K562 (cell line): ENCODE measurements around the gene BIRC5. TPM values are rescaled to one million over a fixed set of nuclear protein-coding genes. Genes with fewer than 3 reads are reported as not detected.
A peak's percentile ranks its signal among the peaks of the same experiment; 100 is the strongest.

Experiments
- AFF4 ChIP-seq: sonication (generic); formaldehyde crosslinking; IDR thresholded peaks from 2 replicates; pipeline ENCODE4 v1.8.0; 2023; ENCODE audit warnings: mild to moderate bottlenecking, missing genetic modification reagents
- CEBPB ChIP-seq: fragments of 450-650 bp; IDR thresholded peaks from 2 replicates; pipeline ENCODE4 v1.6.1; 2016; ENCODE audit warnings: missing genetic modification characterization, missing compliant biosample characterization
- CEBPG ChIP-seq, 3 experiments: fragments of 200-800 bp in 1 of 3; sonication (Bioruptor generic) in 1 of 3; sonication (generic) in 1 of 3; formaldehyde crosslinking in 1 of 3; IDR thresholded peaks in 2 of 3; conservative IDR thresholded peaks in 1 of 3; 2 replicates each; pipeline versions ENCODE4 v1.6.1 to v1.8.0; 2016 to 2022; ENCODE audit warnings: missing compliant biosample characterization in 2 of 3, missing genetic modification characterization in 2 of 3, mild to moderate bottlenecking in 1 of 3, missing genetic modification reagents in 1 of 3
- E2F4 ChIP-seq: sonication (generic); formaldehyde crosslinking; IDR thresholded peaks from 2 replicates; pipeline ENCODE4 v1.8.0; 2022; ENCODE audit warnings: mild to moderate bottlenecking, low read depth, missing genetic modification reagents
- ERF ChIP-seq: fragments of 450-650 bp; formaldehyde crosslinking; IDR thresholded peaks from 2 replicates; pipeline ENCODE4 v1.4.0; 2020; ENCODE audit warnings: mild to moderate bottlenecking, mixed read lengths
- ESRRA ChIP-seq: fragments of 450-650 bp; IDR thresholded peaks from 2 replicates; pipeline ENCODE4 v1.6.1; 2014; ENCODE audit warnings: low read depth, mild to moderate bottlenecking, moderate library complexity, borderline replicate concordance
- FOXP1 ChIP-seq: sonication (generic); formaldehyde crosslinking; IDR thresholded peaks from 2 replicates; pipeline ENCODE4 v1.8.0; 2022; ENCODE audit warnings: mild to moderate bottlenecking, missing genetic modification reagents
- MAZ ChIP-seq, 2 experiments: fragments of 450-650 bp in 1 of 2; sonication (generic) in 1 of 2; formaldehyde crosslinking; IDR thresholded peaks in 1 of 2; conservative IDR thresholded peaks in 1 of 2; 2 replicates each; pipeline versions ENCODE4 v1.4.0 to v1.5.0; 2020; ENCODE audit warnings: mild to moderate bottlenecking in 1 of 2, missing genetic modification reagents in 1 of 2
- MITF ChIP-seq: IDR thresholded peaks from 2 replicates; pipeline ENCODE4 v1.6.1; 2014; ENCODE audit warnings: antibody characterized with exemption
- MYC ChIP-seq, 2 experiments: fragments of 250-450 bp in 1 of 2; sonication (Bioruptor Pico) in 1 of 2; IDR thresholded peaks; 2 replicates each; pipeline versions ENCODE4 v1.5.1 to v1.6.1; 2012 to 2021; ENCODE audit warnings: low read depth in 2 of 2, borderline replicate concordance in 1 of 2, improper control_type of control experiment in 1 of 2, low read length in 1 of 2, mild to moderate bottlenecking in 1 of 2, moderate library complexity in 1 of 2
- NBN ChIP-seq: fragments of 450-650 bp; IDR thresholded peaks from 2 replicates; pipeline ENCODE4 v1.6.1; 2016; ENCODE audit warnings: low read depth, mild to moderate bottlenecking
- SMC3 ChIP-seq: conservative IDR thresholded peaks from 2 replicates; pipeline ENCODE4 v1.6.1; 2011; ENCODE audit warnings: low read depth, low read length, improper control_type of control experiment; ENCODE audit not compliant: insufficient read depth
- TAF1 ChIP-seq: IDR thresholded peaks from 2 replicates; pipeline ENCODE4 v1.6.1; 2011; ENCODE audit warnings: mild to moderate bottlenecking, low read length, moderate library complexity; ENCODE audit not compliant: insufficient read depth, control insufficient read depth, severe bottlenecking; ENCODE audit errors: extremely low read depth
- THRA ChIP-seq: fragments of 450-650 bp; IDR thresholded peaks from 2 replicates; pipeline ENCODE4 v1.6.1; 2017; ENCODE audit warnings: mild to moderate bottlenecking, moderate library complexity
- TSC22D4 ChIP-seq: fragments of 450-650 bp; IDR thresholded peaks from 2 replicates; pipeline ENCODE4 v1.6.1; 2016; ENCODE audit warnings: missing genetic modification characterization, missing biosample characterization, control low read depth
- ZBTB12 ChIP-seq: fragments of 250-450 bp; sonication (Bioruptor Pico); IDR thresholded peaks from 2 replicates; pipeline ENCODE4 v1.4.0; 2020
- ZNF668 ChIP-seq: fragments of 250-450 bp; sonication (Bioruptor Pico); IDR thresholded peaks from 2 replicates; pipeline ENCODE4 v1.8.0; 2022; ENCODE audit warnings: mild to moderate bottlenecking, inconsistent platforms
- polyA plus RNA-seq, 8 experiments: library from polyadenylated mRNA; depleted of rRNA in 4 of 8; stranded (reverse) in 5 of 8; unstranded in 3 of 8; fragments of >200 nt; fragmentation: Nextera tagmentation in 2 of 8; fragmentation: Illumina TruSeq in 1 of 8; extraction: Ambion mirVana in 2 of 8; extraction: Trizol in 1 of 8; gene quantifications; 2 replicates each; pipeline versions ENCODE4 v1.2.1 to v1.2.3, GENCODE V29; 2011 to 2014; ENCODE audit warnings: inconsistent platforms in 1 of 8, missing spikeins in 1 of 8
- total RNA-seq, 7 experiments: library from RNA; depleted of rRNA in 6 of 7; stranded (reverse); fragments of >200 nt in 6 of 7; fragmentation: Illumina TruSeq in 2 of 7; extraction: Trizol in 2 of 7; gene quantifications; 2 replicates each; pipeline versions ENCODE4 v1.2.1 to v1.2.3, GENCODE V29; 2011 to 2021; ENCODE audit warnings: low replicate concordance in 1 of 7

The BIRC5 gene
- total and polyA plus RNA-seq, 9 of the 15 experiments (the other 6 are each of a cell fraction or from before 2014, with no cell fraction given): 64.4 to 140 (median 101) TPM

GRCh38 chr17:78168242-78168902 is 45.7 kb upstream of the BIRC5 start, which contains the start of gene SYNGR2 (continued):
- TF ChIP-seq CEBPG (CRISPR knock-in tag; IDR thresholded peaks at IDR 0.05) (no peak), CEBPG (tag; conservative IDR thresholded peaks at IDR 0.05 in 1 of 2, IDR thresholded peaks at IDR 0.05 in 1 of 2) (no peak), NBN (no peak), MYC (IDR thresholded peaks at IDR 0.05; ENCODE audit: low read depth, low read length) (peak; percentile 41; the same call in 1 of the 2 replicates), MYC (CRISPR knock-in tag; IDR thresholded peaks at IDR 0.05; ENCODE audit: borderline replicate concordance, low read depth) (no peak), ERF (CRISPR knock-in tag) (no peak), THRA (no peak), ZBTB12 (CRISPR knock-in tag) (no peak), CEBPB (tag) (no peak), MAZ (CRISPR knock-in tag; conservative IDR thresholded peaks at IDR 0.05 in 1 of 2, IDR thresholded peaks at IDR 0.05 in 1 of 2) (peak; percentile 91 to 95), E2F4 (CRISPR knock-in tag) (no peak), SMC3 (0 out of 2 replicates have a peak, but pooled peaks have one; percentile 10), ESRRA (peak; percentile 42), FOXP1 (CRISPR knock-in tag) (no peak), TSC22D4 (no peak), TAF1 (peak; percentile 44), AFF4 (no peak; the same call in 1 of the 2 replicates), MITF (peak; percentile 30; the same call in 1 of the 2 replicates), ZNF668 (CRISPR knock-in tag) (no peak)
